Adipose tissue (tissue), 3 donors: ENCODE measurements around the gene AP5Z1. TPM values are rescaled to one million over a fixed set of nuclear protein-coding genes. Genes with fewer than 3 reads are reported as not detected.
"Not testable (repeated sequence)": the region's sequence is repeated elsewhere in the genome, so short reads cannot be mapped to it uniquely, and the experiment has no call there.

ENCODE experiments used
- H3K27ac ChIP-seq: one replicate; pipeline ENCODE4 v1.5.1; 2013; ENCODE audit warnings: low read depth, low read length
- WGBS, 3 donors: extraction: QIAGEN DNeasy Blood & Tissue Kit; methylation state at CpG; one replicate each; pipeline ENCODE4 v1.1.7; 2013; 5-methylcytosine and 5-hydroxymethylcytosine counted together
- polyA plus RNA-seq, 3 donors: library from polyadenylated mRNA; stranded (reverse); fragments of 200-250 nt; gene quantifications; one replicate each; pipeline ENCODE4 v1.2.3, GENCODE V29; 2013
- donor health status: healthy with polysubstance abuse.
- donor health status: Bipolar disorder and iron deficiency.
- donor health status: healthy.

AP5Z1 gene
- polyA plus RNA-seq, 3 donors: 19.6 to 41.5 (median 35.0) TPM

- WGBS, 3 donors: 94 to 95% (median 94%) methylated on average over 29 to 30 of the region's 30 CpGs
These were observed 18.1 kb downstream of the AP5Z1 start for GRCh38 chr7:4793385-4793993.

GRCh38 chr7:4794171-4794570, 18.7 kb downstream of the AP5Z1 start:
- not testable (repeated sequence) for H3K27ac ChIP-seq
- 76 to 93% (median 86%) methylated on average over 12 to 14 of the region's 14 CpGs for WGBS, 3 donors

More at GRCh38 chr7:4793385-4793993, 18.1 kb downstream of the AP5Z1 start:
- not testable (repeated sequence) for H3K27ac ChIP-seq

- no peak overlapping the region for H3K27ac ChIP-seq
- 83 to 87% (median 84%) methylated on average over 24 of the region's 24 CpGs for WGBS, 3 donors
These were observed 19.3 kb downstream of the AP5Z1 start for GRCh38 chr7:4794591-4795350.

GRCh38 chr7:4796453-4796852, 21.0 kb downstream of the AP5Z1 start:
- H3K27ac ChIP-seq: no peak overlapping the region
- 84 to 89% (median 86%) methylated on average over 9 of the region's 9 CpGs for WGBS, 3 donors

- 35 to 36% (median 35%) methylated on average over 37 of the region's 37 CpGs for WGBS, 3 donors
- H3K27ac ChIP-seq: no peak overlapping the region
These were observed 22.7 kb downstream of the AP5Z1 start for GRCh38 chr7:4797858-4798705.

GRCh38 chr7:4798706-4799235, 23.3 kb downstream of the AP5Z1 start:
- 77 to 86% (median 83%) methylated on average over 14 to 15 of the region's 15 CpGs for WGBS, 3 donors
- no peak overlapping the region for H3K27ac ChIP-seq

- WGBS, 3 donors: 66 to 76% (median 75%) methylated on average over 36 to 39 of the region's 39 CpGs
- H3K27ac ChIP-seq: no peak overlapping the region
These were observed 24.3 kb downstream of the AP5Z1 start for GRCh38 chr7:4799508-4800268.

GRCh38 chr7:4800487-4800886, 25.1 kb downstream of the AP5Z1 start:
- H3K27ac ChIP-seq: no peak overlapping the region
- WGBS, 3 donors: 72 to 86% (median 82%) methylated on average over 10 of the region's 10 CpGs

GRCh38 chr7:4800926-4801838, 25.8 kb downstream of the AP5Z1 start:
- no peak overlapping the region for H3K27ac ChIP-seq
- WGBS, 3 donors: 85 to 90% (median 87%) methylated on average over 27 of the region's 27 CpGs

GRCh38 chr7:4801839-4802231, 26.4 kb downstream of the AP5Z1 start:
- H3K27ac ChIP-seq: no peak overlapping the region
- 86 to 98% (median 91%) methylated on average over 7 to 18 of the region's 18 CpGs for WGBS, 3 donors

GRCh38 chr7:4802577-4802976, 27.2 kb downstream of the AP5Z1 start:
- 84 to 91% (median 87%) methylated on average over 12 to 23 of the region's 23 CpGs for WGBS, 3 donors
- not testable (repeated sequence) for H3K27ac ChIP-seq

GRCh38 chr7:4803397-4804241, 28.2 kb downstream of the AP5Z1 start:
- H3K27ac ChIP-seq: no peak overlapping the region
- 77 to 84% (median 80%) methylated on average over 32 to 41 of the region's 41 CpGs for WGBS, 3 donors

- H3K27ac ChIP-seq: no peak overlapping the region
- 81 to 87% (median 87%) methylated on average over 28 to 29 of the region's 29 CpGs for WGBS, 3 donors
These were observed 29.9 kb downstream of the AP5Z1 start for GRCh38 chr7:4805110-4805983.

GRCh38 chr7:4805984-4806300, 30.5 kb downstream of the AP5Z1 start:
- WGBS, 3 donors: 73 to 75% (median 73%) methylated on average over 8 of the region's 8 CpGs
- no peak overlapping the region for H3K27ac ChIP-seq

- 65 to 78% (median 66%) methylated on average over 17 of the region's 17 CpGs for WGBS, 3 donors
- no peak overlapping the region for H3K27ac ChIP-seq
These were observed 31.7 kb downstream of the AP5Z1 start for GRCh38 chr7:4806983-4807597.
